ENCODE data around the gene MSS51.

MSS51 gene

GRCh38 chr10:73460897-73461296 lies 27.5 kb upstream of the MSS51 start:
- no peak overlapping the region for H3K4me3 ChIP-seq (replicated peaks in 1 of 2; ENCODE audit: low read depth in 2 of 2, low read length in 2 of 2)
- TF ChIP-seq CTCF (IDR thresholded peaks at IDR 0.05; ENCODE audit: low read depth, low read length), result no peak
- no peak for DNase-seq (ENCODE audit: low read depth in 2 of 2)

GRCh38 chr10:73459683-73460314 lies 26.4 kb upstream of the MSS51 start:
- peak; percentile 11 to 14 for DNase-seq (ENCODE audit: low read depth in 2 of 2)
- TF ChIP-seq CTCF (IDR thresholded peaks at IDR 0.05; ENCODE audit: low read depth, low read length), result no peak
- no peak overlapping the region for H3K4me3 ChIP-seq (replicated peaks in 1 of 2; ENCODE audit: low read depth in 2 of 2, low read length in 2 of 2)

- no peak overlapping the region for H3K4me3 ChIP-seq (replicated peaks in 1 of 2; ENCODE audit: low read depth in 2 of 2, low read length in 2 of 2)
- DNase-seq (ENCODE audit: low read depth in 2 of 2), result no peak
Measured at GRCh38 chr10:73456187-73456890, 23.0 kb upstream of the MSS51 start.

GRCh38 chr10:73449113-73449512 lies 15.8 kb upstream of the MSS51 start:
- DNase-seq (ENCODE audit: low read depth in 2 of 2), result no peak
- no peak for TF ChIP-seq CTCF (IDR thresholded peaks at IDR 0.05; ENCODE audit: low read depth, low read length)
- no peak overlapping the region for H3K4me3 ChIP-seq (replicated peaks in 1 of 2; ENCODE audit: low read depth in 2 of 2, low read length in 2 of 2)

More at GRCh38 chr10:73456187-73456890, 23.0 kb upstream of the MSS51 start:
- TF ChIP-seq CTCF (IDR thresholded peaks at IDR 0.05; ENCODE audit: low read depth, low read length), result no peak

GRCh38 chr10:73448384-73448783 lies 15.0 kb upstream of the MSS51 start:
- H3K4me3 ChIP-seq (replicated peaks in 1 of 2; ENCODE audit: low read depth in 2 of 2, low read length in 2 of 2), result no peak overlapping the region
- no peak for DNase-seq (ENCODE audit: low read depth in 2 of 2)
- no peak for TF ChIP-seq CTCF (IDR thresholded peaks at IDR 0.05; ENCODE audit: low read depth, low read length)

DNA sequence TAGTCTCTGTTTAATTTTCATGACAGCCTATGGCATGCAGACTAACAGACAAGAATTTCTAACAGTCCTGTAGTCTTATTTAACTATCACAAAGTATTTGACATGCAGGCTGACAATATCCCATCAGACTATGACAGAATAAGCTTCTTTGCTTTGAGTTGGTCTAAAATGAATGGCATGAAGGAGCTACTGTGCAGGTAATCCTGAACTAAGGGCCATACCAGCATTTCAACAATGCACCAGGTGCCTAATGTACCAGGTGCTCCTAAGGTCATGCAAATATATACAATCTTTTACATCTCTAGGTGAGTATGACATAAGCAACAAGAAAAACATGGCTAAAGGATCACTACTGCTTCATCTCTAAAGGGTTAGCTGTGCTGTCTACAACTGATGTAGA lies 13.6 kb upstream of the MSS51 start:
- H3K4me3 ChIP-seq (replicated peaks in 1 of 2; ENCODE audit: low read depth in 2 of 2, low read length in 2 of 2), result no peak overlapping the region
- no peak for TF ChIP-seq CTCF (IDR thresholded peaks at IDR 0.05; ENCODE audit: low read depth, low read length)
- DNase-seq (ENCODE audit: low read depth in 2 of 2), result no peak
